Esophagus (tissue), 2 donors: ENCODE measurements around the gene MYMX. TPM values are rescaled to one million over a fixed set of nuclear protein-coding genes. Genes with fewer than 3 reads are reported as not detected.
"Not testable (repeated sequence)": the region's sequence is repeated elsewhere in the genome, so short reads cannot be mapped to it uniquely, and the experiment has no call there.

Experiments
- H3K27ac ChIP-seq, 2 donors: one replicate each; pipeline ENCODE4 v1.5.1; 2013; ENCODE audit warnings: low read depth in 2 of 2, mild to moderate bottlenecking in 2 of 2, inconsistent platforms in 1 of 2, low read length in 1 of 2, moderate library complexity in 1 of 2
- H3K27me3 ChIP-seq, 2 donors: one replicate each; pipeline ENCODE4 v1.6.1; 2013; ENCODE audit warnings: low read length in 2 of 2, control low read depth in 1 of 2, mild to moderate bottlenecking in 1 of 2; ENCODE audit not compliant: insufficient read depth in 2 of 2, control insufficient read depth in 1 of 2
- H3K36me3 ChIP-seq, 2 donors: one replicate each; pipeline ENCODE4 v1.6.1; 2013; ENCODE audit warnings: low read length in 1 of 2; ENCODE audit not compliant: control insufficient read depth in 2 of 2, insufficient read depth in 2 of 2
- H3K4me1 ChIP-seq, 2 donors: one replicate each; pipeline ENCODE4 v1.6.1; 2013; ENCODE audit warnings: low read length in 1 of 2; ENCODE audit not compliant: control insufficient read depth in 2 of 2, insufficient read depth in 2 of 2
- H3K4me3 ChIP-seq, 2 donors: one replicate each; pipeline ENCODE4 v1.5.1; 2013; ENCODE audit warnings: low read length in 2 of 2, mild to moderate bottlenecking in 2 of 2, low read depth in 1 of 2, moderate library complexity in 1 of 2
- H3K9me3 ChIP-seq, 2 donors: one replicate each; pipeline ENCODE4 v1.6.1; 2013; ENCODE audit warnings: mild to moderate bottlenecking in 2 of 2, low read depth in 1 of 2, low read length in 1 of 2, moderate library complexity in 1 of 2; ENCODE audit not compliant: control insufficient read depth in 2 of 2, insufficient read depth in 1 of 2
- WGBS, 2 donors: extraction: QIAGEN DNeasy Blood & Tissue Kit; methylation state at CpG; one replicate each; pipeline ENCODE4 v1.1.7; 2013; 5-methylcytosine and 5-hydroxymethylcytosine counted together
- polyA plus RNA-seq, 2 donors: library from polyadenylated mRNA; stranded (reverse); fragments of 200-250 nt; gene quantifications; one replicate each; pipeline ENCODE4 v1.2.3, GENCODE V29; 2013
- donor health status: healthy with polysubstance abuse.
- donor health status: Bipolar disorder and iron deficiency.

The MYMX gene
- polyA plus RNA-seq, 2 donors = 0.05 TPM; not detected in 1

GRCh38 chr6:44228836-44229235, 12.1 kb downstream of the MYMX start:
- WGBS, 2 donors = 85 to 86% methylated on average over 5 of the region's 5 CpGs
- Histone ChIP-seq H3K4me1 (peaks cover 4 to 10% of the 10 kb centered on the region in 2 donors), H3K36me3 (peaks cover 0 to 8% of the 10 kb centered on the region in 2 donors), H3K27me3 (no peaks in the 10 kb centered on the region), H3K4me3 (no peak overlapping the region), H3K27ac (no peak overlapping the region), H3K9me3 (no peaks in the 10 kb centered on the region)

- H3K27ac ChIP-seq = no peak overlapping the region
- H3K36me3 ChIP-seq = peaks cover 0 to 8% of the 10 kb centered on the region in 2 donors
- H3K9me3 ChIP-seq = no peaks in the 10 kb centered on the region
- peaks cover 4 to 7% of the 10 kb centered on the region in 2 donors for H3K4me1 ChIP-seq
- 91 to 94% methylated on average over 11 of the region's 11 CpGs for WGBS, 2 donors
- H3K27me3 ChIP-seq = no peaks in the 10 kb centered on the region
- H3K4me3 ChIP-seq = no peak overlapping the region
Observed at GRCh38 chr6:44229376-44230033, 12.8 kb downstream of the MYMX start.

- H3K27me3 ChIP-seq = no peaks in the 10 kb centered on the region
- H3K36me3 ChIP-seq = peaks cover 0 to 8% of the 10 kb centered on the region in 2 donors
- H3K9me3 ChIP-seq = no peaks in the 10 kb centered on the region
- H3K4me1 ChIP-seq = peaks cover 4 to 8% of the 10 kb centered on the region in 2 donors
- peak overlapping the region in 1 of 2 donors; percentile 33 for H3K27ac ChIP-seq
- 87 to 93% methylated on average over 10 of the region's 10 CpGs for WGBS, 2 donors
- H3K4me3 ChIP-seq = no peak overlapping the region
Observed at GRCh38 chr6:44230034-44230675, 13.4 kb downstream of the MYMX start.

- 83 to 86% methylated on average over 9 of the region's 9 CpGs for WGBS, 2 donors
- peak overlapping the region in 1 of 2 donors; percentile 33 for H3K27ac ChIP-seq
- H3K4me3 ChIP-seq, H3K36me3 ChIP-seq, H3K27me3 ChIP-seq, H3K4me1 ChIP-seq, H3K9me3 ChIP-seq: not testable (repeated sequence)
Observed at GRCh38 chr6:44231426-44231825, 14.7 kb downstream of the MYMX start.

- H3K4me1 ChIP-seq = peaks cover 4 to 8% of the 10 kb centered on the region in 2 donors
- H3K27ac ChIP-seq = peak overlapping the region; percentile 29 to 84
Observed at GRCh38 chr6:44232676-44233566, 16.2 kb downstream of the MYMX start.

GRCh38 chr6:44233567-44234100, 16.9 kb downstream of the MYMX start:
- Histone ChIP-seq H3K36me3 (peaks cover 0 to 6% of the 10 kb centered on the region in 2 donors), H3K27me3 (no peaks in the 10 kb centered on the region), H3K4me3 (no peak overlapping the region), H3K4me1 (peaks cover 0 to 8% of the 10 kb centered on the region in 2 donors), H3K9me3 (no peaks in the 10 kb centered on the region), H3K27ac (peak overlapping the region; percentile 29 to 84)
- WGBS, 2 donors = 67 to 68% methylated on average over 14 of the region's 14 CpGs

More at GRCh38 chr6:44232676-44233566, 16.2 kb downstream of the MYMX start:
- WGBS, 2 donors = 84 to 86% methylated on average over 16 of the region's 16 CpGs
- Histone ChIP-seq H3K9me3 (no peaks in the 10 kb centered on the region), H3K36me3 (peaks cover 0 to 8% of the 10 kb centered on the region in 2 donors), H3K27me3 (no peaks in the 10 kb centered on the region), H3K4me3 (no peak overlapping the region)

- Histone ChIP-seq H3K36me3 (peaks cover 0 to 6% of the 10 kb centered on the region in 2 donors), H3K4me3 (no peak overlapping the region), H3K4me1 (peaks cover 0 to 8% of the 10 kb centered on the region in 2 donors), H3K27ac (peak overlapping the region; percentile 78 to 84), H3K9me3 (no peaks in the 10 kb centered on the region), H3K27me3 (no peaks in the 10 kb centered on the region)
- WGBS, 2 donors = 27 to 32% methylated on average over 5 of the region's 5 CpGs
Observed at GRCh38 chr6:44234101-44235025, 17.6 kb downstream of the MYMX start.

GRCh38 chr6:44235269-44235668, 18.5 kb downstream of the MYMX start:
- H3K27me3 ChIP-seq = no peaks in the 10 kb centered on the region
- H3K4me1 ChIP-seq = peaks cover 0 to 8% of the 10 kb centered on the region in 2 donors
- WGBS, 2 donors = 71 to 72% methylated on average over 6 of the region's 6 CpGs
- peak overlapping the region; percentile 18 to 28 for H3K27ac ChIP-seq
- no peaks in the 10 kb centered on the region for H3K9me3 ChIP-seq
- H3K36me3 ChIP-seq = peaks cover 0 to 4% of the 10 kb centered on the region in 2 donors
- H3K4me3 ChIP-seq = no peak overlapping the region
